ENCODE results near the gene KRT24.

The KRT24 gene

GRCh38 chr17:40694584-40694983, 9.0 kb downstream of the KRT24 start:
- DNase-seq (ENCODE audit: low spot score), result no peak

DNA sequence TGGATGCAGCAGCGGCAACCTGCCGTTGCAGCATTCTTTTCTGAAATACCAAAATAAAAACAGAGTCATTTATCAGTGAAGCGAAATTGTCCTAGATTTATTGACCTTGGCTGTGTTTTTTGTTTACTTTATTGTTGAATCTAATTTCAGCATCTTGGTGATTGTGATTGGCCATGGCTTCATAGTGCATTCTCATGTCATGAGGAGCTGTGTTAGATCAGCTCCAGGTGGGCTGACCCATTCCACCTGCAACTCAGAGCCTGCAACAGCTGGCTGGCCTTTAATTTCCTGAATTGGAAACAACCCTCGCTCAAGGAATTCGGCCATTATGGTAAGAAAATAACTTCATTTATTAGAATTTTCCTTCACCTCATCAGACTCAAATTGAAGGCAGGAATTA, 16.4 kb downstream of the KRT24 start:
- no peak for DNase-seq (ENCODE audit: low spot score)

DNA sequence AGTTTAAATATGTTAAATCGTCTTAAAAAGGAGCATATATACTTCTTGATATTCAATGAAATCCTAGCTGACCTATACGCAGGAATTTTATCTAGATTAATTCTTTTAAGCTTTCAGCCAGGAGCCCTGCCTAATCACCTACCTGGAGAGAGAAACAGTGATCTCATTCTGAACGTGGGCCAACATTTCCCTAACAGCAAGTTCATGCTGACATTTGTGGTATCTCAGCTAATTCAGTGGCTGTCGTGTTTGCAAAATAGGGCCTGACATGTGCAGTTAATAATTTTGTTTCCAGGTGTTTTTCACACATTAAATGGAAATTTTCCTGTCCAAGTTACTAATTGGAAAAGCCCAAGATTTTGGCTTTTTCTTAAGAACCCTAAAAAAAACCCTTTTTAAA, 17.4 kb downstream of the KRT24 start:
- no peak for DNase-seq (ENCODE audit: low spot score)

DNA sequence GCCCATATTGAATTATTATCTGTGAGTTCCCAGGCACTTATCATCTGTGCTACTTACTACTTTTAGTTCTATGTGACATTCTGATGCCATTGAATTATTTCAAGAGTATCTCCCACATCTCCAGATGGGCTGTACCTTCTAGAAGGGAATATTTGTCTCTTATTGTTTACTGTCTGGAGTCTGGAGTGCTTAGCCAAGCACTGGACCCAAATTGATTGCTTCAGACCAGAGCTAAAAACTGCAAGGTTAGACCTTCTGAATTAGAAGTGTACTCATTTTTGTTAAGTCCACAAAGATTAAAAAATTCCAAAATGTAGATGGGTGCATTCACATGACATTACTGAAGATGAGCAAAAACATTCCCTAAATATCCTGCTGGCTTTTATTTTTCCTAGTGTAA, 22.6 kb downstream of the KRT24 start:
- DNase-seq (ENCODE audit: low spot score), result no peak

DNA sequence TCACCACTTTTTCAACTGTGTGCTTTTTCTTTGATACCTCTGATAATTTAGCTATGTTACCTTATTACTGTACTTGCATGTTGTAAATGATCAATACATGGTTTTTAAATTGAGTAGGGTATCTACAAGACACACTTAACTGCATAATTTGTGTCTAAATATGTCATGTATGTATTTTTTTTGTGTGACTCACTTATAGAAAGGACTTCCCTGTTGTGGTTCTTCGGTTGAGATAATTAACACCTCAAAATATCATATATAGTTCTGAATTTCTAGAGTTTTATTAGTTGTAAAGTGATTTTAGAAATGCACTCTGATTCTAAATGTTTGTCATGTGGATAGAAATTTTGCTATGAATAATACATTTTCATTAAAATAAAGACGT, 24.0 kb downstream of the KRT24 start:
- no peak for DNase-seq (ENCODE audit: low spot score)

DNA sequence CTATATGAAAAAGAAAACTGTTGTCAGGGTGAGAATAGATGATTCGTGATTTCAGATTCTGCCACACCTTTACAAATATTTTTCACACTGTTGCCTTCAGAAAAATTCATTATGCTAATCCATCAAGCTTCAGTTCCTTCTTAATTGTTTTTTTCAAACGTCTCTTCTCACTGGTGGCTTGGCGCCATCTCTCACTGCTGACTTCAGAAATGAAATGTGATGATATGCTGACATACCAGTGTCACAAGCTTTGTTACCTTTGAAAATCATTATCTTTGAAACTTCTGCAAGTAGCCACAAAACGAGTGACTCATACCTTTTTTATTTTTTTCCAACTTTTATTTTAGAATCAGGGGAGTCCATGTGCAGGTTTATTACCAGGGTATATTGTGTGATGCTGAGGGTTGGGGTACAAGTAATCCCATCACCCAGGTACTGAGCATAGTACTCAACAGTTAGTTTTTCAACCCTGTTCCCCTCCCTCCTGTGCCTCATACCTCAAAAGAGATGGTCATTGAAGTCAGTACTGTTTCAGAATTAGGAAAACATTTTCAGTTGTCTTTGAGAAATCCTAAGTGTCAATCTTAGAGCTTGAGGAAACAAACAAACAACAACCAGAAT, 24.5 kb downstream of the KRT24 start:
- no peak for DNase-seq (ENCODE audit: low spot score)

DNA sequence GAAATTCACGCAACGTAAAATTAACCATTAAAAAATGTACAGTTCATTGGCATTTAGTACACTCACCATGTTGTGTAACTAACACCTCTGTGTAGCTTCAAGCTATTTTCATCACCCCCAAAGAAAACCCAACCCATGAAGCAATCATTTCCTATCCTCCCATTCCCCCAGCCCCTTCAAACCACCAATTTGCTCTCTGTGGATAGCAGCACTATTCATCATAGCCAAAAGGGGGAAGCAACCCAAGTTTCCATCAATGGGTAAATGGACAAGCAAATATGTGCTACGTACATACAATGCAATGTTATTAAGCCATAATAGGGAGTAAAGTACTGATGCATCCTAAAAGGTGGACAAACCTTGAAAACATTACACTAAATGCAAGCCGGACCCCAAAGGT, 27.6 kb downstream of the KRT24 start:
- no peak for DNase-seq (ENCODE audit: low spot score)

DNA sequence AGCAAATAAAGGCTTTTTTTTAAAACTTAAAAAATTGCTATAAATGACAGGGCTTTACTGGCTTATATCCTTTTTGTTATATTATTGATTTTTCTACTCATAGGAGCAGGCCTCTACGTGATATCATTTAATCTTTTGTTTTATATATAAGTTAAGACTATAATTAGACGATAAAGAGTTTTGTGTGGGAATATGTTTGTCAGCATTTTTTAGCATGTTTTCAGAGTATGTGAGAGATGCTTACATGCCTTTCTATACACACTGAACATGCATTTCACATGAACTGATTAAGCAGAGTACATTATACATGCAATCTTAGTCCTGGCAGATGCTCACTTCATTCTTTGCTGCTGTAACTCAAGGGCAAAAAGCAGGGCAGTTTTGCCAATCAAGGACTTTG, 30.9 kb downstream of the KRT24 start:
- no peak for DNase-seq (ENCODE audit: low spot score)

DNA sequence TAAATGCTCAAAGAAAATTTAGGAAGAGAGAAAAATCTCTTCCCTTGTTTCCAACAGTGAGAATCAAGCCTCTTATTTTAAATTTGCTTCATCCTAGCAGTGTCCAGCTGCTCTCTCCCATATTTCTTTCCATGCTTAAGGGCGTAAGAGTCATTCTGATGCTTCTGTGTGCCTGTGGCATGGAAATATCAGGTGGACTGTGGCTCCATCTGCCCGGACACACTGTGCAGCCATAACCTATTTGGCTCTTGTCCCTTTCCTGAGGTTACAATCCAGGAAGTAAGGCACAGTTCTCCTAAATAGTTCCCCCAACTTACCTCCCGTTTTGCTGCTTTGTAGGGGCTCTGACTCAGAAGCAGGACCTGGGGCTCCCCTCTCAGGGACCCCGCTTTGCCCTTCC, 32.3 kb downstream of the KRT24 start:
- DNase-seq (ENCODE audit: low spot score), result no peak

GRCh38 chr17:40666331-40666730, 37.2 kb downstream of the KRT24 start:
- DNase-seq (ENCODE audit: low spot score), result no peak

GRCh38 chr17:40664582-40665333, 38.8 kb downstream of the KRT24 start, which contains the start of gene KRT222:
TSS of gene KRT222 (minus strand) at chr17:40665177. CDS start at chr17:40665099, 78 bp downstream.
- no peak for DNase-seq (ENCODE audit: low spot score)

DNA sequence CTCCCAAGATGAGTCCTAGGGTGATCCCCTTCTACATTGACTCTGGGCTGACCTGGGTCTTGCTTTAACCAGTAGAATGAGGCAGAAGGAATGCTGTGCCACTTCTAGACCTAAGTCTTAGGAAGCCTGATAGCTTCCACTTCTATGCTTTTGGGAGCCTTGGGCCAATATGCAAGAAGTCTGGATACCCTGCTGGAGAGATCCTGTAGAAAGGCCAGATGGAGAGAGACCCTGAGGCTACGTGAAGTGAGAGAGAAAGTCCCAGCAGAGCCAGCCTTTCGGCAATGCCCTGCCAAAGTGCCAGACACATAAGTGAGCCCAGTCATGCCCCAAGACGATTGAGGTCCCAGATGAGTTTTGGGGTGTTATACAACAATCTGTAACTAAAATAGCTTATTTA, 40.3 kb downstream of the KRT24 start:
- DNase-seq (ENCODE audit: low spot score), result no peak

DNA sequence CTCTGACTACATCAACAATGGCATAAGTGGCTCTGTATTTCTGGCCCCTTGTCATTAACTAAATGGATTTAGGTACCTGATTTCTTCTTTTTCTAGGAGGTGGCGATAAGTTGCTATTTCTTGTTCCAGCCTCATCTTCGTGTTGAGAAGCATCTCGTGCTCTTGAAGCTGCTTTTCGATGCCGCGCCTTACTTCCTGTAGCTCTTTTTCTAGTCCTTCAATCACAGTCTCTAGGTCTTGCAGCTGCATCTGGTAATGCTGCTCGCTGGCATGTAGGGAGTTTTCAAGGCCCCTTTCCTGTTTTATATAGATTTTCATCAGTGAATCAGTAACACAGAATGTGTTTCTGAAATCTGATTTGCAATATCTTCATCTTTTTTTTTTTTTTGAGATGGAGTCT, 43.6 kb downstream of the KRT24 start:
- DNase-seq (ENCODE audit: low spot score), result no peak

- no peak for DNase-seq (ENCODE audit: low spot score)
Observed at GRCh38 chr17:40658396-40658795, 45.2 kb downstream of the KRT24 start.

DNA sequence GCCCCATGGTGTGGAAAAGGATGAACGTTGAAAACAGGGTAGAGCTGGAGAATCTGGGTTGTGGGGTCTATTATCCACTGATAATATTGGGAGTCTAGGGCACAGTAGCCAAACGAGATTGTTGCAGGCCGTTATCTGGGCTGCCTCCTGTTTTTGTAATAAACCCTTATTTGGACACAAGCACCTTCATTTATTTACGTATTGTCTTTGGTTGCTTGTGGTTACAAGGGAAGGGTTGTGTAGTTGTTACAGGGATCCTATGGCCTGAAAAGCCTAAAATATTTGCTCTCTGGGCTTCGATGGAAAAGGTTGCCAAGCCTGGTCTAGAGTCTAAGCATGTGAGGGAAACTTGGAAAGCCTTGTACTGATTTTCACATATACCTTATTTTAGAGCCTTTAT, 51.6 kb downstream of the KRT24 start:
- DNase-seq (ENCODE audit: low spot score), result no peak

DNA sequence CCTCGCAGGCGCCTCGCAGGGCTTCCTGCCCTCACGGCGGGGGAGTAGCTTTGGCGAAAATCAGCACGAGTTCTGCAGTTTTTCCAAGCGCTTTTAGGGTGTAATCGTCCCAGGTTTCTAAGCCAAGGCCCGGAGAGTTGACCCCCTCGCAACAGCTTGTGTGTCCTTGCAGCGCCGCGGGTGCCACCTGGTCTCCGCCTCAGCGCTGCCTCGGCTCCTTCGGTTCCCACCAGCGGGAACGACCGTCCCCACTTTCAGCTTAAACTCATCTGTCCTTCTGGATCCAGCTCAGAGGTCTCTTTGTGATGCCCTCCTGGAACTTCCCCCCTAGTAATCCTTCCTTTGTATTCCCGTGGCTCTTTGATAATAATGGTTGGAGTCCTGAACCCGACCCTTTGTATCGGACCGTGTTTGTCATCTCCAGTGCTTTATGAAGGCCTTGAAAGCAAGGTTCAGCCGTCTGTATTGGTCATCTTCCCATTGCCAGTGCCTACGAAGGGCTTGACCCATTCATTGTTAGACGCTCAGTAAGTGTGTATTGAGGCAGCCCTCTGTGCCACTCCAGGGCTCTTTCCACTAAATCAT, 55.1 kb downstream of the KRT24 start:
- no peak for DNase-seq (ENCODE audit: low spot score)
